K562 (cell line): Measurements from ENCODE around the gene FGF11. TPM values are rescaled to one million over a fixed set of nuclear protein-coding genes. Genes with fewer than 3 reads are reported as not detected.

Experiments
- ATAC-seq: fragments of 200-7000 bp; cut with Tn5 transposase; 3 replicates; pipeline ENCODE4 v1.9.1; 2020; ENCODE audit warnings: moderate library complexity
- BruUV-seq: library from RNA; stranded (reverse); fragments of 400-500 nt; replicated peaks from 2 replicates; lab custom pipeline; 2021; lab: Mats Ljungman, UMichigan
- CTCF ChIA-PET: fragments of 300-600 bp; formaldehyde crosslinking; extraction: SDS; loops from one replicate; lab custom pipeline; 2021; ENCODE audit warnings: low intra/inter-chr PET ratio; lab: Yijun Ruan, JAX
- POLR2A ChIA-PET: fragments of 300-600, 350-650 bp; sonication (Branson Sonifier 250); formaldehyde crosslinking; extraction: SDS; loops from one replicate; lab custom pipeline; 2021; ENCODE audit warnings: antibody characterized with exemption, inconsistent platforms; lab: Yijun Ruan, JAX
- DNase-seq, 4 experiments: peaks; one replicate each; pipeline versions ENCODE4 v3.0.0 to v3.0.0-alpha.2; 2011 to 2018; ENCODE audit warnings: low spot score in 3 of 4, mixed read lengths in 3 of 4; ENCODE audit errors: extremely low read depth in 1 of 4
- FAIRE-seq: peaks from 2 replicates; lab custom pipeline; 2011; peaks lifted over from hg19 to GRCh38; lab: Jason Lieb, UNC
- H2AFZ ChIP-seq: 2 replicates; pipeline ENCODE4 v1.6.0; 2011; ENCODE audit warnings: low read depth, low read length, control low read depth, inconsistent platforms
- H3K27ac ChIP-seq: fragments of 200-600 bp; 3 replicates; pipeline ENCODE4 v1.8.0; 2011; ENCODE audit warnings: low read depth, mild to moderate bottlenecking, control low read depth, inconsistent platforms, low read length, moderate library complexity, mixed read lengths; ENCODE audit errors: extremely low read depth
- H3K27me3 ChIP-seq, 2 experiments: fragments of 300-600 bp in 1 of 2; 2 replicates in 1 of 2; 3 replicates in 1 of 2; pipeline versions ENCODE4 v1.6.0 to v1.8.0; 2011; ENCODE audit warnings: inconsistent platforms in 2 of 2, low read length in 2 of 2, mild to moderate bottlenecking in 1 of 2, mixed read lengths in 1 of 2, moderate library complexity in 1 of 2; ENCODE audit not compliant: control insufficient read depth in 2 of 2, insufficient read depth in 2 of 2
- H3K36me3 ChIP-seq: fragments of 300-600 bp; 3 replicates; pipeline ENCODE4 v1.8.0; 2011; ENCODE audit warnings: mild to moderate bottlenecking, low read length, inconsistent platforms; ENCODE audit not compliant: control insufficient read depth, insufficient read depth
- H3K4me1 ChIP-seq, 2 experiments: fragments of 200-600 bp in 1 of 2; replicated peaks in 1 of 2; 2 replicates in 1 of 2; 3 replicates in 1 of 2; pipeline versions ENCODE4 v1.5.1 to v1.8.0; 2011; ENCODE audit warnings: inconsistent platforms in 2 of 2, low read length in 2 of 2, mild to moderate bottlenecking in 1 of 2, mixed read lengths in 1 of 2, moderate library complexity in 1 of 2; ENCODE audit not compliant: control insufficient read depth in 2 of 2, insufficient read depth in 2 of 2
- H3K4me2 ChIP-seq: 2 replicates; pipeline ENCODE4 v1.6.1; 2011; ENCODE audit warnings: low read length, control low read depth, inconsistent platforms, mixed read lengths; ENCODE audit not compliant: insufficient read depth
- H3K4me3 ChIP-seq: fragments of 200-600 bp; sonication (generic), shearing (Covaris generic); 2 replicates; pipeline ENCODE4 v1.5.1; 2016; ENCODE audit warnings: control low read depth, inconsistent platforms
- H3K79me2 ChIP-seq: fragments of 200-600 bp; 3 replicates; pipeline ENCODE4 v1.8.0; 2011; ENCODE audit warnings: low read length, inconsistent platforms; ENCODE audit not compliant: control insufficient read depth, insufficient read depth
- H3K9ac ChIP-seq, 2 experiments: 2 replicates each; pipeline versions ENCODE4 v1.6.0 to v1.6.1; 2011; ENCODE audit warnings: low read depth in 2 of 2, low read length in 2 of 2, control low read depth in 1 of 2, inconsistent platforms in 1 of 2, mild to moderate bottlenecking in 1 of 2, mixed read lengths in 1 of 2; ENCODE audit not compliant: insufficient read depth in 1 of 2
- H3K9me1 ChIP-seq: one replicate; pipeline ENCODE4 v1.6.0; 2011; ENCODE audit warnings: inconsistent platforms, mild to moderate bottlenecking, low read length, moderate library complexity; ENCODE audit not compliant: control insufficient read depth, insufficient read depth
- H3K9me3 ChIP-seq: replicated peaks from 2 replicates; pipeline ENCODE4 v1.5.1; 2011; ENCODE audit warnings: low read depth, low read length, inconsistent platforms; ENCODE audit not compliant: control insufficient read depth, insufficient read depth
- H4K20me1 ChIP-seq: replicated peaks from 2 replicates; pipeline ENCODE4 v1.6.1; 2011; ENCODE audit warnings: low read length, inconsistent platforms, mixed read lengths; ENCODE audit not compliant: control insufficient read depth, insufficient read depth
- KDM5B ChIP-seq: fragments of 200-600 bp; sonication (generic); IDR thresholded peaks from 2 replicates; pipeline ENCODE4 v1.6.1; 2012; ENCODE audit warnings: low read depth, mild to moderate bottlenecking, moderate library complexity, low read length, control low read depth, inconsistent platforms; ENCODE audit not compliant: insufficient replicate concordance
- POLR2B ChIP-seq: fragments of 450-650 bp; IDR thresholded peaks from 2 replicates; pipeline ENCODE4 v1.6.1; 2018; ENCODE audit warnings: low read depth; ENCODE audit not compliant: partially characterized antibody
- POLR2G ChIP-seq: fragments of 200-400 bp; formaldehyde crosslinking; IDR thresholded peaks from 2 replicates; pipeline ENCODE4 v1.6.1; 2017; ENCODE audit warnings: low read depth, mild to moderate bottlenecking, antibody characterized with exemption, low read length, moderate library complexity
- RB1 ChIP-seq: fragments of 450-650 bp; IDR thresholded peaks from 2 replicates; pipeline ENCODE4 v1.6.1; 2017; ENCODE audit warnings: low read depth, mild to moderate bottlenecking
- RBM22 ChIP-seq: fragments of 200-400 bp; formaldehyde crosslinking; IDR thresholded peaks from 2 replicates; pipeline ENCODE4 v1.6.1; 2018; ENCODE audit warnings: low read length, low read depth; ENCODE audit not compliant: poor library complexity, severe bottlenecking
- VEZF1 ChIP-seq: fragments of 200-800 bp; sonication (Bioruptor generic); IDR thresholded peaks from 2 replicates; pipeline ENCODE4 v1.6.1; 2017; ENCODE audit warnings: missing genetic modification characterization, missing compliant biosample characterization
- YY1 ChIP-seq, 3 experiments: IDR thresholded peaks; 2 replicates each; pipeline ENCODE4 v1.6.1; 2011; ENCODE audit warnings: low read length in 2 of 3, mild to moderate bottlenecking in 2 of 3, moderate library complexity in 2 of 3, borderline replicate concordance in 1 of 3, control low read depth in 1 of 3, low read depth in 1 of 3; ENCODE audit not compliant: insufficient read depth in 3 of 3, insufficient replicate concordance in 2 of 3, control insufficient read depth in 1 of 3, insufficient read length in 1 of 3; ENCODE audit errors: extremely low read depth in 1 of 3
- ZBTB11 ChIP-seq, 3 experiments: fragments of 200-800 bp in 1 of 3; fragments of 250-450 bp in 1 of 3; fragments of 450-650 bp in 1 of 3; sonication (Bioruptor Pico) in 1 of 3; sonication (Bioruptor generic) in 1 of 3; formaldehyde crosslinking in 1 of 3; IDR thresholded peaks; 2 replicates each; pipeline versions ENCODE4 v1.6.1 to v1.8.0; 2016 to 2022; ENCODE audit warnings: mild to moderate bottlenecking in 2 of 3, missing genetic modification characterization in 2 of 3, missing compliant biosample characterization in 1 of 3, moderate library complexity in 1 of 3
- WGBS: fragments of 100-300 bp; shearing (Covaris generic); methylation state at CpG from one replicate; pipeline ENCODE4 v1.1.6; 2016; ENCODE audit warnings: low coverage, mixed read lengths; ENCODE audit not compliant: insufficient coverage; ENCODE audit errors: missing lambda C conversion rate; 5-methylcytosine and 5-hydroxymethylcytosine counted together
- in situ Hi-C: fragments of 300-500 bp; cut with MboI; formaldehyde crosslinking; loops from 4 replicates; pipeline ENCODE4 v1.15.0; 2018; ENCODE audit warnings: inconsistent platforms, mixed read lengths
- intact Hi-C: fragments of 100-400 bp; cut with micrococcal nuclease; formaldehyde crosslinking; loops from 2 replicates; pipeline ENCODE4 v1.14.2; 2022
- polyA plus RNA-seq, 8 experiments: library from polyadenylated mRNA; depleted of rRNA in 4 of 8; stranded (reverse) in 5 of 8; unstranded in 3 of 8; fragments of >200 nt; fragmentation: Nextera tagmentation in 2 of 8; fragmentation: Illumina TruSeq in 1 of 8; extraction: Ambion mirVana in 2 of 8; extraction: Trizol in 1 of 8; gene quantifications; 2 replicates each; pipeline versions ENCODE4 v1.2.1 to v1.2.3, GENCODE V29; 2011 to 2014; ENCODE audit warnings: inconsistent platforms in 1 of 8, missing spikeins in 1 of 8
- total RNA-seq, 7 experiments: library from RNA; depleted of rRNA in 6 of 7; stranded (reverse); fragments of >200 nt in 6 of 7; fragmentation: Illumina TruSeq in 2 of 7; extraction: Trizol in 2 of 7; gene quantifications; 2 replicates each; pipeline versions ENCODE4 v1.2.1 to v1.2.3, GENCODE V29; 2011 to 2021; ENCODE audit warnings: low replicate concordance in 1 of 7
- TF ChIP-seq, protein P1 (sequence below), 2 experiments: IDR thresholded peaks; 2 replicates each; pipeline ENCODE4 v1.6.1; 2012; ENCODE audit warnings: improper control_type of control experiment in 2 of 2, low read depth in 2 of 2, low read length in 2 of 2, borderline replicate concordance in 1 of 2

The FGF11 gene
- total and polyA plus RNA-seq, 9 of the 15 experiments (the other 6 are each of a cell fraction or from before 2014, with no cell fraction given): 1.2 to 7.5 (median 3.0) TPM

GRCh38 chr17:7479213-7480088 lies 40.1 kb downstream of the FGF11 start, which contains the start of gene ZBTB4:
Gene ZBTB4, minus strand, starts transcription at chr17:7479631. Its CDS starts 12,830 bp downstream, at chr17:7466801.
- POLR2A ChIA-PET: interaction anchor here (0.5 to 1.3 kb wide), 10 partner anchors 9 to 127 kb away, joined by 3 to 7 read pairs (median 4); partner anchors contain the start of gene TMEM256
- DNase-seq (peak; percentile 64 to 76 (median 67)), FAIRE-seq (no peak), ATAC-seq (peak; percentile 18)
- no TSS peak for BruUV-seq
- peaks cover 60% of the 10 kb centered on the region for H3K79me2 ChIP-seq
- in situ Hi-C loops (no loop called here), intact Hi-C loops (loop anchor here (5.0 kb wide), 3 partner anchors 42 to 127 kb away; partner anchors contain the start of genes FGF11, KCTD11, TMEM102 and TMEM256)
- CTCF ChIA-PET: interaction anchor here (1.0 kb wide), 1 partner anchor 127 kb away, joined by 4 read pairs; no protein-coding TSS in a partner anchor
- H3K9me1 ChIP-seq: no peaks in the 10 kb centered on the region
- H3K4me3 ChIP-seq: peak within 1 kb of the TSS; percentile 70
- peak within 1 kb of the TSS; percentile 92 for H3K27ac ChIP-seq
- H3K9ac ChIP-seq: peak within 1 kb of the TSS; percentile 82 to 94
- 1% methylated on average over 18 of the region's 92 CpGs for WGBS
- no peaks in the 10 kb centered on the region for H3K9me3 ChIP-seq
- H2AFZ ChIP-seq: peak within 1 kb of the TSS; percentile 51
- no peaks in the 10 kb centered on the region for H3K27me3 ChIP-seq
- peak within 1 kb of the TSS; percentile 93 for H3K4me2 ChIP-seq
- peaks cover 39 to 69% of the 10 kb centered on the region in 2 experiments for H3K4me1 ChIP-seq
- 0 out of 2 replicates have a peak, but pooled peaks cover 13% of the 10 kb centered on the region for H4K20me1 ChIP-seq
- H3K36me3 ChIP-seq: no peaks in the 10 kb centered on the region; the same call in 1 of the 3 replicates
- TF ChIP-seq RB1 (0 out of 2 replicates have a peak, but pooled peaks have one; percentile 21), VEZF1 (CRISPR knock-in tag) (peak; percentile 98), YY1 (IDR thresholded peaks at IDR 0.05; ENCODE audit: borderline replicate concordance in 1 of 3, control insufficient read depth in 1 of 3, extremely low read depth in 1 of 3, insufficient read depth in 3 of 3, insufficient read length in 1 of 3, insufficient replicate concordance in 2 of 3, low read depth in 1 of 3, low read length in 2 of 3) (peak in 2 of 3 experiments; percentile 6 to 10), KDM5B (peak; percentile 27), RBM22 (no peak), ZBTB11 (CRISPR knock-in tag; IDR thresholded peaks at IDR 0.05) (peak in 1 of 3 experiments; percentile 43; a peak in 1 of 6 replicates), POLR2G (peak; percentile 77), POLR2B (peak; percentile 33)
- TF ChIP-seq, protein P1, sequence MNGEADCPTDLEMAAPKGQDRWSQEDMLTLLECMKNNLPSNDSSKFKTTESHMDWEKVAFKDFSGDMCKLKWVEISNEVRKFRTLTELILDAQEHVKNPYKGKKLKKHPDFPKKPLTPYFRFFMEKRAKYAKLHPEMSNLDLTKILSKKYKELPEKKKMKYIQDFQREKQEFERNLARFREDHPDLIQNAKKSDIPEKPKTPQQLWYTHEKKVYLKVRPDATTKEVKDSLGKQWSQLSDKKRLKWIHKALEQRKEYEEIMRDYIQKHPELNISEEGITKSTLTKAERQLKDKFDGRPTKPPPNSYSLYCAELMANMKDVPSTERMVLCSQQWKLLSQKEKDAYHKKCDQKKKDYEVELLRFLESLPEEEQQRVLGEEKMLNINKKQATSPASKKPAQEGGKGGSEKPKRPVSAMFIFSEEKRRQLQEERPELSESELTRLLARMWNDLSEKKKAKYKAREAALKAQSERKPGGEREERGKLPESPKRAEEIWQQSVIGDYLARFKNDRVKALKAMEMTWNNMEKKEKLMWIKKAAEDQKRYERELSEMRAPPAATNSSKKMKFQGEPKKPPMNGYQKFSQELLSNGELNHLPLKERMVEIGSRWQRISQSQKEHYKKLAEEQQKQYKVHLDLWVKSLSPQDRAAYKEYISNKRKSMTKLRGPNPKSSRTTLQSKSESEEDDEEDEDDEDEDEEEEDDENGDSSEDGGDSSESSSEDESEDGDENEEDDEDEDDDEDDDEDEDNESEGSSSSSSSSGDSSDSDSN (IDR thresholded peaks at IDR 0.05; ENCODE audit: borderline replicate concordance in 1 of 2, low read depth in 2 of 2, low read length in 2 of 2): 0 out of 4 replicates have a peak, but pooled peaks of 1 of the 2 experiments have one; percentile 31
